Peyer's patch (tissue), 4 donors: ENCODE measurements around the gene CDH3. TPM values are rescaled to one million over a fixed set of nuclear protein-coding genes. Genes with fewer than 3 reads are reported as not detected.

Experiments
- DNase-seq, 3 donors: peaks; one replicate each; pipeline ENCODE4 v3.0.0-alpha.2; 2017 to 2019
- H3K27ac ChIP-seq, 4 donors: fragments of 200-600 bp; sonication (generic); one replicate each; pipeline ENCODE4 v1.5.1; 2016 to 2019
- H3K27me3 ChIP-seq, 2 donors: fragments of 200-600 bp; sonication (generic); one replicate each; pipeline ENCODE4 v1.5.1; 2019
- H3K36me3 ChIP-seq, 3 donors: fragments of 200-600 bp; sonication (generic); one replicate each; pipeline ENCODE4 v1.5.1; 2016 to 2019
- H3K4me1 ChIP-seq, 4 donors: fragments of 200-600 bp; sonication (generic); one replicate each; pipeline ENCODE4 v1.5.1; 2016 to 2019
- H3K4me3 ChIP-seq, 4 donors: fragments of 200-600 bp; sonication (generic); 1 replicate in 3 of 4; 2 replicates in 1 of 4; pipeline ENCODE4 v1.5.1; 2016 to 2019; ENCODE audit warnings: mild to moderate bottlenecking in 1 of 4
- H3K9me3 ChIP-seq, 4 donors: fragments of 200-600 bp; sonication (generic); one replicate each; pipeline ENCODE4 v1.5.1; 2016 to 2019; ENCODE audit warnings: mild to moderate bottlenecking in 1 of 4
- CTCF ChIP-seq, 6 experiments: fragments of 450-650 bp in 4 of 6; fragments of 200-600 bp in 2 of 6; sonication (generic) in 1 of 6; IDR thresholded peaks; one replicate each; pipeline ENCODE4 v1.5.1; 2017 to 2019; ENCODE audit warnings: antibody characterized with exemption in 6 of 6, mild to moderate bottlenecking in 3 of 6, moderate library complexity in 1 of 6
- POLR2A ChIP-seq, 2 donors: fragments of 450-650 bp; IDR thresholded peaks; one replicate each; pipeline ENCODE4 v1.5.1; 2017; ENCODE audit warnings: antibody characterized with exemption in 2 of 2, mild to moderate bottlenecking in 2 of 2, moderate library complexity in 2 of 2
- total RNA-seq, 4 donors: library from RNA; depleted of rRNA; stranded (reverse); fragments of >200 nt; gene quantifications; one replicate each; pipeline ENCODE4 v1.1.0, GENCODE V29; 2016

CDH3 gene
- total RNA-seq, 4 donors from 2014 or later = 0.80 to 1.8 TPM; not detected in 2

DNA sequence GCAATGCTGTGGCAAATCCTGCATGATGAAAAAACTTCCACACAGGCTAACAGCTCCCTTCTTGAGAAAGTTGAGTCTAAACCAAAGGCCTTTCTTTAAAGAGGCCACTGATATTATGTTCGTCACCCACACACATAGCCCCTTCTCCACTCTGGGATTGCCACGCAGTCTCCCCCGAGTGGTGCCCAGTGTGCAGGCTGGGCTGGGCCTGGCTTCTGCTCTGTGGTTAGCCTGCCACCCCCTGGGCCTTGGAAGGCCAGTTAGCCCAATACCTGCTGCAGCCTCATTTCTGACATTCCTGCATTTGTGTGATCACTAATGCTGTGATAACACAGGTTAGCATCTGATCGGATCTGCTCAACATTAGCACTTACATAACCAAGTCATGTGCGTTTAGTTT is 44.8 kb downstream of the CDH3 start:
- Histone ChIP-seq H3K9me3 (no peaks in the 10 kb centered on the region), H3K27ac (no peak overlapping the region), H3K27me3 (no peaks in the 10 kb centered on the region), H3K36me3 (no peaks in the 10 kb centered on the region), H3K4me1 (no peaks in the 10 kb centered on the region), H3K4me3 (no peak overlapping the region)
- DNase-seq = no peak
- TF ChIP-seq CTCF (IDR thresholded peaks at IDR 0.05) = no peak

- no peaks in the 10 kb centered on the region for H3K27me3 ChIP-seq
- H3K4me1 ChIP-seq = no peaks in the 10 kb centered on the region
- no peak overlapping the region for H3K4me3 ChIP-seq
- TF ChIP-seq CTCF (IDR thresholded peaks at IDR 0.05) (no peak), POLR2A (IDR thresholded peaks at IDR 0.05) (no peak)
- no peak for DNase-seq
- no peak overlapping the region for H3K27ac ChIP-seq
- no peaks in the 10 kb centered on the region for H3K36me3 ChIP-seq
- no peaks in the 10 kb centered on the region for H3K9me3 ChIP-seq
Observed at GRCh38 chr16:68695575-68695974, 50.5 kb downstream of the CDH3 start.

DNA sequence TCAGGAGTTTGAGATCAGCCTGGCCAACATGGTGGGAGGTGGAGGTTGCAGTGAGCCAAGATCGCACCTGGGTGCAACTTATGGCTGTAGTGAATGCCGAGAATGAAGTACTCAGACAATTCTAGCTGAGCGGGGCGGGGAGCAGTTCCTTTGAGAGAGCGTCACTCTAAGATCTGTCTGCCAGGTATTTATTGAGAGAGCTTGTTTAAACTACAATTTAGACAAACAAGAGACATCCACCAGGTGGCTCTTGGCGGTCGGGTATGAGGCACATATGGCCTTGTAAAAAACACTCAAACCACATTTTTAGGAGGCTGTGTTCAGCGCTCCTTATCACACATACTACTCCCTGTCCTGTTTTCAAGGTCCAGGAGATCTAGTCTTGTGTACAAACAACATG is 51.4 kb downstream of the CDH3 start:
- TF ChIP-seq POLR2A (IDR thresholded peaks at IDR 0.05) = no peak
- peak in 3 of 6 experiments; percentile 30 to 42 (median 41) for TF ChIP-seq CTCF (IDR thresholded peaks at IDR 0.05)
- no peak for DNase-seq

GRCh38 chr16:68698091-68698490 is 53.0 kb downstream of the CDH3 start:
- Histone ChIP-seq H3K36me3 (no peaks in the 10 kb centered on the region), H3K27ac (no peak overlapping the region), H3K9me3 (no peaks in the 10 kb centered on the region), H3K27me3 (no peaks in the 10 kb centered on the region), H3K4me3 (no peak overlapping the region), H3K4me1 (no peaks in the 10 kb centered on the region)
- DNase-seq = no peak
- no peak for TF ChIP-seq CTCF (IDR thresholded peaks at IDR 0.05)
- TF ChIP-seq POLR2A (IDR thresholded peaks at IDR 0.05) = no peak

More for the DNA sequence above, 51.4 kb downstream of the CDH3 start:
- Histone ChIP-seq H3K4me3 (no peak overlapping the region), H3K36me3 (no peaks in the 10 kb centered on the region), H3K4me1 (no peaks in the 10 kb centered on the region), H3K27ac (no peak overlapping the region), H3K9me3 (no peaks in the 10 kb centered on the region), H3K27me3 (no peaks in the 10 kb centered on the region)

DNA sequence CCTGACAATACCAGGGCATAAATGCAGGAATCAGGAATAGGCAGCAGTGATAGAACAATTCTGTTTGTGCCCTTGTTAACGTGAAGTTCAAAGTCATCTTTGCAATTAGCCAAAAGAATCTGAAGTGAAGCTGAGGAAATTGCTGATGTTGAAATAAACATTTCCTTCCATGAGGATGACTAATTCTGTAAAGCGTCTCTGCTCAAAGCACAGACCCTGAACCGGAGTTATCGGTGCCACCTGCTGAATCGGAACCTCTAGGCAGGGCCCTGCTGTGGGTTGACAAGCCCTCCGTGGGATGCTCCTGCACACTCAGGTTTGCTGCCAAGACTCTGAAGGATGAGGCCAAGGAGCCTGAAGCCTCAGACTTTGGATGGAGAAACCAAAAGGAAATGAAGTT is 55.0 kb downstream of the CDH3 start:
- no peaks in the 10 kb centered on the region for H3K9me3 ChIP-seq
- TF ChIP-seq POLR2A (IDR thresholded peaks at IDR 0.05) (no peak), CTCF (IDR thresholded peaks at IDR 0.05) (no peak)
- no peaks in the 10 kb centered on the region for H3K4me1 ChIP-seq
- H3K4me3 ChIP-seq = no peak overlapping the region
- DNase-seq = no peak
- no peak overlapping the region for H3K27ac ChIP-seq
- H3K27me3 ChIP-seq = no peaks in the 10 kb centered on the region
- H3K36me3 ChIP-seq = no peaks in the 10 kb centered on the region

DNA sequence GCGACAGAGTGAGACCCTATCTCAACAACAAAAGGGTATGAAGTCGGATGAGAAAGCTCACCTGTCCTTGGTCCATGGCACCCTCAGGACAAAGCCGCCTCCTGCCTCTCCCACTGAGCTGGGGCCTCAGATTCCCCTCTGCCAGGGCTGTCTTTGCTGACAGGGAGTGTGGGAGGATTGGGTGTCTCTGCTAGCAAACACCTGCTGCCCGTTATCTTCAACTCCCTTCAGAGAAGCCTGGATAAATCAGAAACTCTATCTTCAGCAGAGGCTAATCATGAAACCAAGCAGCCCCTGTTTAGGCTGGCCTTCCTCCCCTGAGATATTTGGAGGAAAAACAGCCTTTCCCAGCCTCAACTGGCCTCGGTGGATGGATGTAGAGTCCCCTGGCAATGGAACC is 55.7 kb downstream of the CDH3 start:
- no peaks in the 10 kb centered on the region for H3K36me3 ChIP-seq
- no peaks in the 10 kb centered on the region for H3K9me3 ChIP-seq
- DNase-seq = no peak
- H3K27me3 ChIP-seq = no peaks in the 10 kb centered on the region
- TF ChIP-seq POLR2A (IDR thresholded peaks at IDR 0.05) (no peak), CTCF (IDR thresholded peaks at IDR 0.05) (no peak)
- H3K4me1 ChIP-seq = no peaks in the 10 kb centered on the region
- no peak overlapping the region for H3K27ac ChIP-seq
- H3K4me3 ChIP-seq = no peak overlapping the region
